ENCODE measurements around the gene FADS3.

FADS3 gene

DNA sequence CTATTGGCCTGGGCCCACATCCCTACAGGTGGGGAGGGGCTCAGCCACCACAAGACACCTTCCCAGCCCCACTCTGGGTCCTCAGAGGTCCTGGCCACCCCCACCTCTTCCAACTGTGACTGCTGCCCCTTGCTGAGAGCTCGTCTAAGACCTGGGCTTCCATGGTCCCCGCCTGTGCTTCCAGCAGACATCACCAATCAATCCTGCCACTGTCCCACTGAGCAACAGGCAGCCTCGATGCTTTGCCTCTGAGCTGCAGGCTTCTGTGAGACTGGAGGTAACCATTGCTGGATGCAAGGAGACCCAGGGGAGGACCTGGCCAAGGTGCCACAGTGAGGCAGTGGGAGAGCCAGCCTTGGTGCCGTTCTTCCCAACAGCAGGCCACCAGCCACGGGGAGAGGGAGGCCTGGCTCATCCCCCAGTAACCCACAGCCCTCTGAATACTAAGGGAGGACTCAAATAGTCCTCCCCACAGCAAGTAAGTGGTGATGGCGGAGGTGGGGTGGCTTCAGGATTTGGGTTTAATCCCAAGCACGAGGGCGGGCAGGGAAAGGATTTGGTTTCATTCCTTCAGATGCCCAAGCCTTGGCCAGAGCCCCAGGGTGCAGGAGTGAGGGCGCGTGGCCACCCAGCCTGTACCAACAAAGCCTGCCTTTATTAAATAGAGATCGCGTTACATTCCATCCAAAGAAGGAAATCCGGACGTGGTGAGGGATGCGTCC lies 5.5 kb upstream of the FADS3 start:
- TF ChIP-seq, protein P1, sequence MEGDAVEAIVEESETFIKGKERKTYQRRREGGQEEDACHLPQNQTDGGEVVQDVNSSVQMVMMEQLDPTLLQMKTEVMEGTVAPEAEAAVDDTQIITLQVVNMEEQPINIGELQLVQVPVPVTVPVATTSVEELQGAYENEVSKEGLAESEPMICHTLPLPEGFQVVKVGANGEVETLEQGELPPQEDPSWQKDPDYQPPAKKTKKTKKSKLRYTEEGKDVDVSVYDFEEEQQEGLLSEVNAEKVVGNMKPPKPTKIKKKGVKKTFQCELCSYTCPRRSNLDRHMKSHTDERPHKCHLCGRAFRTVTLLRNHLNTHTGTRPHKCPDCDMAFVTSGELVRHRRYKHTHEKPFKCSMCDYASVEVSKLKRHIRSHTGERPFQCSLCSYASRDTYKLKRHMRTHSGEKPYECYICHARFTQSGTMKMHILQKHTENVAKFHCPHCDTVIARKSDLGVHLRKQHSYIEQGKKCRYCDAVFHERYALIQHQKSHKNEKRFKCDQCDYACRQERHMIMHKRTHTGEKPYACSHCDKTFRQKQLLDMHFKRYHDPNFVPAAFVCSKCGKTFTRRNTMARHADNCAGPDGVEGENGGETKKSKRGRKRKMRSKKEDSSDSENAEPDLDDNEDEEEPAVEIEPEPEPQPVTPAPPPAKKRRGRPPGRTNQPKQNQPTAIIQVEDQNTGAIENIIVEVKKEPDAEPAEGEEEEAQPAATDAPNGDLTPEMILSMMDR (IDR thresholded peaks at IDR 0.05; ENCODE audit: extremely low read depth, missing control alignments): no peak
- no peak for DNase-seq (ENCODE audit: low spot score)

DNA sequence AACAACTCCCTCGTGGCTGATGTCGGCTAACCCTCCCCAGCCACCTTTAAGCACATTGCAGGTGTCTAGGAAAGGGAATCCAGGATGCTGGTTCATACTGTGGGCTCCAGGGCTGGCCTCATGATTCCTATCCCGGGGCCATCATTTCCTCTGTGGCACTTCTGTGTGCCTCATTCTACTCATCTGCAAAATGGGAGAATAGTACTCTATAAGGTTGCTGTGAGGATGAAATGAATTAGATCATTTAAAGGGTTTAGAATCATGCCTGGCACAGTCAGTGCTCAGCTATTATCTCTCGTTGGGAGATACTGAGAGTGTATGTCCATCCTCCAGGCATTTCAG lies 4.3 kb upstream of the FADS3 start:
- DNase-seq (ENCODE audit: low spot score): no peak
- TF ChIP-seq, protein P1 (IDR thresholded peaks at IDR 0.05; ENCODE audit: extremely low read depth, missing control alignments): no peak

DNA sequence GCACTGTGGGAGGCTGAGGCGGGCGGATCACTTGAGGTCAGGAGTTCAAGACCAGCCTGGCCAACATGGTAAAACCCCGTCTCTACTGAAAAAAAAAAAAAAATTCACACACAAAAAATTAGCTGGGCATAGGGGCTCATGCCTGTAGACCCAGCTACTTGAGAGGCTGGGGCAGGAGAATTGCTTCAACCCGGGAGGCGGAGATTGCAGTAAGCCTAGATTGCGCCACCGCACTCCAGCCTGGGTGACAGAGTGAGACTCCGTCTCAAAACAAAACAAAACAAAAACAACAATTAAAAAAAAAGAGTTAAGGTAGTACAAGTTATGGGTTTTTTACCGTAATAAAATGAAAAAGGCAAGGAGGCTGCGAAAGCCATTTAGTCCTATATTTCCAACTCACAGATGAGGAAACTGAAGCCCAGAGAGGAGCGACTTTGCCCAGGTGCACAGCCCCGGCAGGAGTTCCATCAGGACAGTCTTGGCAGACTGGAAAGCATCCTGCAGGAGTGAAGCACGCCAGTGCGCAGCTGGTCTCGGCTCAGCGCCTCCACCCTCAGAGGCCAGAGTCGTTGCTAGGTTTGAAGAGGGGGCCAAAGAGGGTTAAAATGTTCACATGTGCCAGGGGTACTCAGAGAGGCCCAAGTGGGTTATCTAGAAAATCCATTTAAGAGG lies 3.8 kb upstream of the FADS3 start:
- no peak for DNase-seq (ENCODE audit: low spot score)
- TF ChIP-seq, protein P1 (IDR thresholded peaks at IDR 0.05; ENCODE audit: extremely low read depth, missing control alignments): no peak

DNA sequence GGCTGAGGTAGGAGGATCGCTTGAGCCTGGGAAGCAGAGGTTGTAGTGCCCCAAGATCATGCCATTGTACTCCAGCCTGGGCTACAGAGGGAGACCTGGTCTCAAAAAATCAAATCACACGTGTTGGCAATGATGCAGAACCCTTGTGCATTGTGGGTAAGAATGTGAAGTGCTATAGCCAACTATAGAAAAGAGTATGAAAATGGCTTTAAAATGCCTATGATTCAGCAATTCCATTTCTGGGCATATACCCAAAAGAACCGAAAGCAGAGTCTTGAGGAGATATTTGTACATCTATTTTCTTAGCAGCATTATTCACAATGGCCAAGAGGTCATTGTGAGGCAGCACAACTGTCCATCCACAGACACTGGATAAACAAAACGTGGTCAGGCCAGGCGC lies 2.6 kb upstream of the FADS3 start:
- TF ChIP-seq, protein P1 (IDR thresholded peaks at IDR 0.05; ENCODE audit: extremely low read depth, missing control alignments): no peak
- DNase-seq (ENCODE audit: low spot score): no peak

DNA sequence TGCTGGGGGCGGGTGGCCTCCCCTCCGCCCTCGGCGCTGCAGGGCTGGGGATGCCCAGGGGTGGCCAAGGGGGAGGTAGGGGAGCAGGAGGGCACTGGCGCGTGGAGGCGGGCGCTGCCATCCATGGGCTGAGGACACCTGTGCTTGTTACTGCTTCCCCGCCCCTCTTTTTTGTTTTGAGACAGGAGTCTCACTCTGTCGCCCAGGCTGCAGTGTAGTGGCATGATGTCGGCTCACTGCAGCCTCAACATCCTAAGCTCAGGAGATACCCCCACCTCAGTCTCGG lies 683 bp upstream of the FADS3 start:
- TF ChIP-seq, protein P1 (IDR thresholded peaks at IDR 0.05; ENCODE audit: extremely low read depth, missing control alignments): no peak
- DNase-seq (ENCODE audit: low spot score): no peak

DNA sequence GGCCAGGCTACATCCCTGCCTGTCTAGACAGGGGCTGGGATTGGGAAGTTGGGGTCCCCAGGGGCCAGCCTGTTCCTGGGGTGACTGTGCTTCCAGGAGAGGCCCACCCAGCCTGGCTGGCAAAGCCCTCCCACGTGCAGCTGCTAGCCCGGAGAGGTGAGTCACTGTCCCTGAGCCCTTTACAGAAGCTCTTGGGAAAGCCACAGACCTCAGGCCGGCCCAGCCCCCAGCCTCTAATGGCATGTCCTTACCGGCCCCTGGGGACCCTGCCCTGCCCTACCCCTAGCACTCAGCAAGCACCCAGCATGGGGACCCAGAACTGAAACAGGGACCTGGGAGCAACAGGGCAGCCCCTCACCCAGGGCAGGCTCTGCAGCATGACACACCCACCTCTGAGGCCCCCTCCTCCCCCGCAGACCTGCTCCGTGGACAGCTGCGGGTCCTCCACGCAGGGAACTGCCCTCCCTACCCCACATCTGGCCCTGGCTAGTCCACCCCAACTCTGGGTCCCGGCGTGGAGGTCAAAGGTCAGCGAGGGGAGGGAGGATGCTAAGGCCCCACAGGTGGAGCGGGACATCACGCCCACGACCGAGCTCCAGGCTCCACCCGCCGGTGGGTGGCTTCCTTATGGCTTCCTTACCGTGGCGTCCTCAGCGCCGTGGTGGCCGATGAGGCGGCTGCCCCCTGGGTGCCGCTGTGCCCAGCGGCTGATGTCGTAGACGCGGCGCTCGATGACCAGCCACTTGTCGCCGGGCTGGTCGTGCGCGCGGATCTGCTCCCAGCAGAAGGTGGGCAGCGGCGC lies 615 bp downstream of the FADS3 start:
- peak; percentile 61 for DNase-seq (ENCODE audit: low spot score)
- TF ChIP-seq, protein P1 (IDR thresholded peaks at IDR 0.05; ENCODE audit: extremely low read depth, missing control alignments): no peak

DNA sequence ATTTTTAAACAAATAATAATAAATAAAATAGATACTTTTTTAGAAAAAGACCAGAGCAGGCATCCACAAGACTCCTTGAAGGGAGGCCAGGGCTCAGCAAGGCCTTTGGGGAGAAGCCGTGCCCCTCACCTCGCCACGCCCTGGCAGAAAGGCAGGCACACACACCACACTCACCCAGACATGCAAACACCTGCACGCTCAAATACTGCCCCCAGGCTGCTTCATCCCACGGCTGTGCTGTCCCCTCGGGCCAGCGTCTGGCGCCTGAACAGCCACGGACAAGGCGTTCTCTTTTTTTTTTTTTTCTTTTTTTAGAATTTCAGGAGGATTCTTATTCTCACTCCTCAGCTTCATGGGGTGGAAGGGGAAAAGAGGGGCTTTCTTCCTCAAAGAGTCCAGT lies 1.5 kb downstream of the FADS3 start:
- DNase-seq (ENCODE audit: low spot score): no peak

More for the DNA sequence above, 1.5 kb downstream of the FADS3 start:
- TF ChIP-seq, protein P1 (IDR thresholded peaks at IDR 0.05; ENCODE audit: extremely low read depth, missing control alignments): no peak
